Glomerular endothelial cell (primary cell): ENCODE measurements around the gene MBD3. TPM values are rescaled to one million over a fixed set of nuclear protein-coding genes. Genes with fewer than 3 reads are reported as not detected.

Source experiments
- DNase-seq: peaks from one replicate; pipeline ENCODE4 v3.0.0-alpha.2; 2011; ENCODE audit warnings: low read depth, low spot score; ENCODE audit errors: extremely low read depth
- total RNA-seq: library from RNA; depleted of rRNA; stranded (reverse); fragments of >200 nt; gene quantifications from 2 replicates; pipeline ENCODE4 v1.2.3, GENCODE V29; 2015

The MBD3 gene
- total RNA-seq, 1 donor from 2014 or later: 129 TPM

DNA sequence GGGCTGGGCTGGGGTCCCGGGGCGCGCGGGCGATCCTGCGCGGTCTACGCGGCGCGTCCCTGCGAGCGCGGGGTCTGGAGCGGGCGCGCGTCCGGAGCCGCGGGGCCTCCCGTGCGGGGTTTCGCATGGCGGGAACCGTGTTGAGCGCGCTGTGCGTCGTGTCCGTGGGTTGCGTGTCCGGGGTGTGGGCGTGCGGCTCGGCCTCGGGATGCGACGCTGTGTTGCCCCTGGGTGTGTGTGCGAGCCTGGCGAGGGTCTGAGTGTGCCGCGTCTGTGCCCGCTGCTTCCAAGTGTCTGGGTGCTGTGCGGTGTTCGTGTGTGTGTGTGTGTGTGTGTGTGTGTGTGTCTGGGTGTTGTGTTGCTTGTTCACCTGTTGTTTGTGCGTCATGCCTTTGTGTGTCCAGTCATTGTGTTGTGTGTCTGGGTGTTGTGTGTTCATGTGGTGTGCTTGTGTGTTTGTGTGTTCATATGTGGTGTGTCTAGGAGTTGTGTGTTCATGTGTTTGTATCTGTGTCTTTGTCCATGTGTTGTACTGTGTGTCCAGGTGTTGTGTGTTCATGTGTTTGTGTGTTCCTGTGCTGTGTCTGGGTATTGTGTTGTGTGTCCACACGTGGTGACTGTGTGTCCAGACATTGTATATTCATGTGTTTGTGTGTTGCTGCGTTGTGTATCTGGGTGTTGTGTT lies 68.2 kb downstream of the MBD3 start:
- DNase-seq: no peak

Other genes with a start within 250 kb of the MBD3 start
- 159 and 165 TPM in 2 replicates for gene NDUFS7, start 209.0 kb downstream of the MBD3 start, total RNA-seq
- gene GAMT, start 191.3 kb downstream of the MBD3 start, total RNA-seq: 32.1 and 63.5 TPM in 2 replicates
- 61.5 and 74.9 TPM in 2 replicates for gene DAZAP1, start 185.3 kb downstream of the MBD3 start, total RNA-seq
- 2,523 and 3,135 TPM in 2 replicates for gene RPS15, start 154.5 kb downstream of the MBD3 start, total RNA-seq
- gene APC2, start 142.7 kb downstream of the MBD3 start, total RNA-seq: 0.05 and 0.47 TPM in 2 replicates
- 36.0 and 41.9 TPM in 2 replicates for gene C19orf25, start 113.7 kb downstream of the MBD3 start, total RNA-seq
- gene PCSK4, start 102.5 kb downstream of the MBD3 start, total RNA-seq: 3.7 and 5.0 TPM in 2 replicates
- 4.3 and 4.4 TPM in 2 replicates for gene REEP6, start 101.7 kb downstream of the MBD3 start, total RNA-seq
- 0.73 and 0.82 TPM in 2 replicates for gene ADAMTSL5, start 79.8 kb downstream of the MBD3 start, total RNA-seq
- gene PLK5, start 68.8 kb downstream of the MBD3 start, total RNA-seq: not detected in 2 replicates
- gene MEX3D, start 24.5 kb downstream of the MBD3 start, total RNA-seq: 88.8 and 130 TPM in 2 replicates
- 63.1 and 97.0 TPM in 2 replicates for gene UQCR11, start 12.6 kb upstream of the MBD3 start, total RNA-seq
- gene TCF3, start 59.8 kb upstream of the MBD3 start, total RNA-seq: 206 and 251 TPM in 2 replicates
- gene ONECUT3, start 160.6 kb upstream of the MBD3 start, total RNA-seq: not detected in 2 replicates
- gene ATP8B3, start 219.4 kb upstream of the MBD3 start, total RNA-seq: 1.5 and 5.1 TPM in 2 replicates